NB4 (cell line): ENCODE data around the gene MT1G.

Experiments
- DNase-seq: peaks from one replicate; pipeline ENCODE4 v3.0.0; 2010; ENCODE audit warnings: low read depth
- H3K4me3 ChIP-seq: one replicate; pipeline ENCODE4 v1.5.1; 2011; ENCODE audit warnings: mild to moderate bottlenecking, low read depth, low read length, moderate library complexity
- CTCF ChIP-seq: IDR thresholded peaks from one replicate; pipeline ENCODE4 v1.5.1; 2012; ENCODE audit warnings: low read depth, low read length
- MAX ChIP-seq: IDR thresholded peaks from 2 replicates; pipeline ENCODE4 v1.6.1; 2011; ENCODE audit warnings: low read depth, low read length
- MYC ChIP-seq: IDR thresholded peaks from 2 replicates; pipeline ENCODE4 v1.6.1; 2011; ENCODE audit warnings: low read depth, low read length
- POLR2A ChIP-seq: IDR thresholded peaks from 2 replicates; pipeline ENCODE4 v1.6.1; 2011; ENCODE audit warnings: mild to moderate bottlenecking; ENCODE audit not compliant: insufficient read length; ENCODE audit errors: extremely low read depth

Gene MT1G

GRCh38 chr16:56710181-56710737 is 42.4 kb upstream of the MT1G start:
- no peak overlapping the region for H3K4me3 ChIP-seq
- DNase-seq = peak; percentile 20
- TF ChIP-seq MYC (no peak), CTCF (no peak), POLR2A (no peak), MAX (no peak)

- H3K4me3 ChIP-seq = no peak overlapping the region
- no peak for DNase-seq
- TF ChIP-seq POLR2A (no peak), CTCF (no peak), MAX (no peak)
Measured at GRCh38 chr16:56709443-56710040, 41.7 kb upstream of the MT1G start.

GRCh38 chr16:56708525-56709442 is 40.9 kb upstream of the MT1G start:
- no peak overlapping the region for H3K4me3 ChIP-seq
- TF ChIP-seq MAX (no peak), CTCF (no peak), POLR2A (no peak), MYC (no peak)
- peak; percentile 26 for DNase-seq

- TF ChIP-seq MAX = no peak
- no peak for TF ChIP-seq MYC
- TF ChIP-seq CTCF = no peak
- no peak for TF ChIP-seq POLR2A
- no peak for DNase-seq
- H3K4me3 ChIP-seq = no peak overlapping the region
Measured at GRCh38 chr16:56702836-56703235, 35.0 kb upstream of the MT1G start.

- DNase-seq = no peak
- no peak overlapping the region for H3K4me3 ChIP-seq
- TF ChIP-seq CTCF = no peak
- TF ChIP-seq MAX = no peak
- no peak for TF ChIP-seq MYC
- no peak for TF ChIP-seq POLR2A
Measured at GRCh38 chr16:56701534-56701933, 33.7 kb upstream of the MT1G start.
